GM23248 (cell line): Measurements from ENCODE around the gene TSSK3. TPM values are rescaled to one million over a fixed set of nuclear protein-coding genes. Genes with fewer than 3 reads are reported as not detected.
A peak's percentile ranks its signal among the peaks of the same experiment; 100 is the strongest.

Source experiments
- DNase-seq: peaks from one replicate; pipeline ENCODE4 v3.0.0-alpha.2; 2015
- H2AFZ ChIP-seq: fragments of 200-600 bp; sonication (generic); 2 replicates; pipeline ENCODE4 v1.6.1; 2016; ENCODE audit warnings: antibody characterized with exemption
- H3F3A ChIP-seq: fragments of 200-600 bp; sonication (generic); 2 replicates; pipeline ENCODE4 v1.6.1; 2016; ENCODE audit warnings: mild to moderate bottlenecking, antibody characterized with exemption, mixed run types; ENCODE audit not compliant: insufficient read depth
- H3K27ac ChIP-seq: fragments of 200-600 bp; sonication (generic); 2 replicates; pipeline ENCODE4 v1.5.1; 2016; ENCODE audit warnings: mild to moderate bottlenecking
- H3K27me3 ChIP-seq: fragments of 200-600 bp; sonication (generic); replicated peaks from 2 replicates; pipeline ENCODE4 v1.6.1; 2016; ENCODE audit warnings: mild to moderate bottlenecking; ENCODE audit not compliant: insufficient read depth
- H3K36me3 ChIP-seq: fragments of 200-600 bp; sonication (generic); 2 replicates; pipeline ENCODE4 v1.6.1; 2016; ENCODE audit warnings: low read depth, mild to moderate bottlenecking
- H3K4me1 ChIP-seq: fragments of 200-600 bp; sonication (generic); 2 replicates; pipeline ENCODE4 v1.6.1; 2016; ENCODE audit warnings: mild to moderate bottlenecking; ENCODE audit not compliant: insufficient read depth
- H3K4me2 ChIP-seq: fragments of 200-600 bp; sonication (generic); one replicate; pipeline ENCODE4 v1.6.1; 2016; ENCODE audit warnings: mild to moderate bottlenecking; ENCODE audit not compliant: unreplicated experiment
- H3K4me3 ChIP-seq: fragments of 200-600 bp; sonication (generic); 2 replicates; pipeline ENCODE4 v1.5.1; 2016; ENCODE audit warnings: mild to moderate bottlenecking
- H3K79me2 ChIP-seq: fragments of 200-600 bp; sonication (generic); 2 replicates; pipeline ENCODE4 v1.6.1; 2016; ENCODE audit warnings: mild to moderate bottlenecking; ENCODE audit not compliant: insufficient read depth
- H3K9ac ChIP-seq: fragments of 200-600 bp; sonication (generic); 2 replicates; pipeline ENCODE4 v1.6.1; 2016; ENCODE audit warnings: mild to moderate bottlenecking
- H3K9me2 ChIP-seq: fragments of 200-600 bp; sonication (generic); 2 replicates; pipeline ENCODE4 v1.6.1; 2016; ENCODE audit warnings: mixed run types, mild to moderate bottlenecking, moderate library complexity; ENCODE audit not compliant: insufficient read depth
- H3K9me3 ChIP-seq: fragments of 200-600 bp; sonication (generic); one replicate; pipeline ENCODE4 v1.6.1; 2017; ENCODE audit warnings: low read depth
- H4K20me1 ChIP-seq: fragments of 200-600 bp; sonication (generic); 2 replicates; pipeline ENCODE4 v1.6.0; 2016; ENCODE audit not compliant: insufficient read depth
- EZH2 ChIP-seq: fragments of 200-600 bp; sonication (generic); IDR thresholded peaks from 2 replicates; pipeline ENCODE4 v1.6.1; 2018; ENCODE audit warnings: antibody characterized with exemption, mild to moderate bottlenecking; ENCODE audit not compliant: insufficient read depth, poor library complexity, severe bottlenecking
- EZH2phosphoT487 ChIP-seq: fragments of 200-600 bp; sonication (generic); IDR thresholded peaks from 2 replicates; pipeline ENCODE4 v1.6.1; 2018; ENCODE audit warnings: antibody characterized with exemption, moderate library complexity, mild to moderate bottlenecking, low read depth; ENCODE audit not compliant: insufficient read depth
- WGBS, 2 experiments: methylation state at CpG; one replicate each; pipeline ENCODE4 v1.1.6; 2015 to 2017; ENCODE audit warnings: low lambda C conversion rate in 2 of 2, low coverage in 1 of 2; ENCODE audit errors: missing lambda C conversion rate in 2 of 2; 5-methylcytosine and 5-hydroxymethylcytosine counted together
- in situ Hi-C: fragments of 300-500 bp; cut with MboI; formaldehyde crosslinking; loops from 2 replicates; pipeline ENCODE4 v1.15.0; 2020
- polyA plus RNA-seq: library from polyadenylated mRNA; unstranded; fragments of >200 nt; fragmentation: Nextera tagmentation; extraction: Ambion mirVana; gene quantifications from 2 replicates; pipeline ENCODE4 v1.2.1, GENCODE V29; 2016
- total RNA-seq: library from RNA; depleted of rRNA; stranded (reverse); fragments of >200 nt; shearing (Covaris generic); gene quantifications from 2 replicates; pipeline ENCODE4 v1.2.3, GENCODE V29; 2014

Gene TSSK3
- total and polyA plus RNA-seq, 2 experiments from 2014 or later = 0.22 TPM; not detected in 1

DNA sequence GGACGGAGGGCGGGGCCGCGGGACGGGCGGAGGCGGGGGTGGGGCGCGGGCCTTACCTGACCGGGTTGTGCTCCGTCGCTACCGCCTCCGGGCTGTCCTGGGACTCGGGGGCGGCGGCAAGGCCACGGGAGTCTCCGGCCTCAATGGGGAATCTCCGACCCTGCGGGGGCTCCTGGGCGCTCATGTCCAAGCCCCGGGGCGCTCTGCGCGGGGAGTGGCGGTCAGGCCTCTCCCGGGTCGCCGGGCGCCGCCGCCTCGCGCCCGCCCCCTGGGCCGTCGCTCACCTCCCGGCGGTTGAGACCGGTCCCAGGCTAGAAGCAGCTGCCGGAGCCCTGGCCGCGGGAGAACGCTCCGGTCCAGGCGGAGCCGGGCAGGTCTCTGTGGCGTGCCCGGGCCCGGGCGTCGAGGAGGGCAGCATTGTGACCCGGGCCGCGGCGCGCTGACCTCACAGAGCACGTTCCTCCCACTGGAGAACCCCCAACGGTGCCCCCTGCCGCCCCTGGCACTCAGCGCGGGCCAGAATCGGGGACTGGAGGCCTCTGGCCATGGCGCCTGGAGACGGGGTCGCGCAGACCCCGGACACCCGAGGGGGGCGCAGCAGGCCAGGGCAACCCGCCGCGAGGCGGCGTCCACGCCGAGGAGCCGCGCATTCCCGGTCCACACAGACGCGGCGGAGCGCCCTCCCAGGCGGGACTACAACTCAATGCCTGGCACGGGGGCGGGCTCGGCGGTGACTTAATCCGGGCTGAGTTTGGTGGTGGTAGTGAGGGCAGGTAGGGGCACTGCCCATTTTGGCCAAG lies 465 bp upstream of the TSSK3 start:
- Histone ChIP-seq H3K9ac (peak overlapping the region; percentile 76), H2AFZ (peak overlapping the region; percentile 64), H3K4me3 (peak overlapping the region; percentile 65), H3K4me1 (no peaks in the 10 kb centered on the region), H3K79me2 (no peaks in the 10 kb centered on the region), H3K9me2 (no peaks in the 10 kb centered on the region), H3K4me2 (peak overlapping the region; percentile 55), H3F3A (peaks cover 20% of the 10 kb centered on the region), H3K36me3 (0 out of 2 replicates have a peak, but pooled peaks cover 3% of the 10 kb centered on the region), H3K27ac (no peak overlapping the region), H3K27me3 (no peaks in the 10 kb centered on the region), H3K9me3 (no peaks in the 10 kb centered on the region), H4K20me1 (no peaks in the 10 kb centered on the region)
- TF ChIP-seq EZH2 = no peak
- TF ChIP-seq EZH2phosphoT487 = no peak
- 3 to 4% methylated on average over 37 to 43 of the region's 91 CpGs for WGBS, 2 experiments
- DNase-seq = peak; percentile 74
- in situ Hi-C loops = no loop called here

DNA sequence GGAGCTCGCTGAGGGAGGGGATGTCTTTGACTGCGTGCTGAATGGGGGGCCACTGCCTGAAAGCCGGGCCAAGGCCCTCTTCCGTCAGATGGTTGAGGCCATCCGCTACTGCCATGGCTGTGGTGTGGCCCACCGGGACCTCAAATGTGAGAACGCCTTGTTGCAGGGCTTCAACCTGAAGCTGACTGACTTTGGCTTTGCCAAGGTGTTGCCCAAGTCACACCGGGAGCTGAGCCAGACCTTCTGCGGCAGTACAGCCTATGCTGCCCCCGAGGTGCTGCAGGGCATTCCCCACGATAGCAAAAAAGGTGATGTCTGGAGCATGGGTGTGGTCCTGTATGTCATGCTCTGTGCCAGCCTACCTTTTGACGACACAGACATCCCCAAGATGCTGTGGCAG lies 1.4 kb downstream of the TSSK3 start:
- Histone ChIP-seq H3K4me3 (no peak overlapping the region), H3K79me2 (no peaks in the 10 kb centered on the region), H3K27ac (no peak overlapping the region), H3K36me3 (peaks cover 11% of the 10 kb centered on the region; the same call in 1 of the 2 replicates), H3K4me2 (no peak overlapping the region), H3K9ac (no peak overlapping the region), H3K4me1 (no peaks in the 10 kb centered on the region), H3K9me2 (no peaks in the 10 kb centered on the region), H3K9me3 (no peaks in the 10 kb centered on the region), H4K20me1 (no peaks in the 10 kb centered on the region), H3F3A (peaks cover 15% of the 10 kb centered on the region; the same call in 1 of the 2 replicates), H3K27me3 (no peaks in the 10 kb centered on the region), H2AFZ (no peak overlapping the region)
- no peak for DNase-seq
- in situ Hi-C loops = no loop called here
- WGBS, 2 experiments = 94 to 95% methylated on average over 12 of the region's 12 CpGs
- no peak for TF ChIP-seq EZH2phosphoT487
- TF ChIP-seq EZH2 = no peak

DNA sequence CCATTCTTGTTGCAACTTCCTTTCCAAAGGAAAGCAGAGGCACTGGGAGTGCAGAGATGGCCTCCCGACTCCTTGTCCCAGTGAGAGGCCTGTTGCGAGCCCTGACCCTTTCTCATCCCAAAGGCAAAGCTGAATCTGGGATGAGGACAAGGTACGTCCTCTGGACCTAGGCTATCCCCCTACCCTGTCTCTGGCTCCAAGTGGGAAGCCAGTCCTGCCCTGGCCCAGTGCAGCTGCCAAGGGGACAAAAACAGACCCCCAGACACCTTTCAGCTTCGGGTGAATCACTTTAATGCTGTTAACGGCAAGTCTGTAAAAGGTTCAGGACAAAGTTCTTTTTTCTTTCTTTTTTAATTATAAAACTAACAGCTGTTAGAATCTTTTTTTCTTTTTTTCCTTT lies 2.5 kb downstream of the TSSK3 start:
- TF ChIP-seq EZH2 (no peak), EZH2phosphoT487 (no peak)
- Histone ChIP-seq H3K9me2 (no peaks in the 10 kb centered on the region), H3K79me2 (no peaks in the 10 kb centered on the region), H3K4me1 (no peaks in the 10 kb centered on the region), H3K27me3 (no peaks in the 10 kb centered on the region), H4K20me1 (no peaks in the 10 kb centered on the region), H2AFZ (no peak overlapping the region), H3K4me3 (no peak overlapping the region), H3K9ac (no peak overlapping the region), H3K4me2 (no peak overlapping the region), H3K36me3 (peaks cover 11% of the 10 kb centered on the region; the same call in 1 of the 2 replicates), H3K27ac (no peak overlapping the region), H3F3A (peaks cover 11% of the 10 kb centered on the region; the same call in 1 of the 2 replicates), H3K9me3 (no peaks in the 10 kb centered on the region)
- WGBS, 2 experiments = 96 to 97% methylated on average over 5 of the region's 5 CpGs
- DNase-seq = no peak
- in situ Hi-C loops = no loop called here

DNA sequence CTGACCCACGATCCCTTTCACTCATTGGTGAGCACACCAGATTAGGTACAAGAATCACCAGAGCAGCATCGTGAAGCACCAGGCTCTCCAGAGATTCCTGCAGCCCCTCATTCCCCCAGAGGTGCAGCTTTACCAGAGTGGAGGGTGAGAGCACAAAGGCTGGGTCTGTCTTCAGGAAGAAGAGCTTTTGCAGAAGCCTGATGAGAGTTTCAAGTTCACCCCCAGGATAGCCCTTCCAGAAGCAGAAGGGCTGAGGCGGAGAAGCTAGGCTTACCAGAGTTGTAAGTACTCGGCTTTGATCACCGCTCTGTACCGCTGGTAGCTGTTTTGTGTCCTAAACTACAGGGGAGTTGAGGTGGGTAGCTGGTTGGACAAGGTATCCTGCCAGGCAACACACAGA lies 3.1 kb downstream of the TSSK3 start:
- H3K9me3 ChIP-seq = no peaks in the 10 kb centered on the region
- H2AFZ ChIP-seq = no peak overlapping the region
- no peak overlapping the region for H3K9ac ChIP-seq
- no peak overlapping the region for H3K4me3 ChIP-seq
- H3K27me3 ChIP-seq = no peaks in the 10 kb centered on the region
- no peaks in the 10 kb centered on the region for H3K4me1 ChIP-seq
- no peak overlapping the region for H3K4me2 ChIP-seq
- no peaks in the 10 kb centered on the region for H3K79me2 ChIP-seq
- H4K20me1 ChIP-seq = no peaks in the 10 kb centered on the region
- no peak for DNase-seq
- H3K36me3 ChIP-seq = peaks cover 11% of the 10 kb centered on the region; the same call in 1 of the 2 replicates
- H3F3A ChIP-seq = peaks cover 11% of the 10 kb centered on the region; the same call in 1 of the 2 replicates
- H3K9me2 ChIP-seq = no peaks in the 10 kb centered on the region
- H3K27ac ChIP-seq = no peak overlapping the region
- 92 to 95% methylated on average over 6 of the region's 6 CpGs for WGBS, 2 experiments
- in situ Hi-C loops = no loop called here
- no peak for TF ChIP-seq EZH2
- no peak for TF ChIP-seq EZH2phosphoT487
